Sigmoid colon (tissue), 7 donors: ENCODE measurements around the gene SCAANT1. TPM values are rescaled to one million over a fixed set of nuclear protein-coding genes. Genes with fewer than 3 reads are reported as not detected.

Source experiments
- DNase-seq: peaks from one replicate; pipeline ENCODE4 v3.0.0-alpha.2; 2019
- H3K27ac ChIP-seq, 4 donors: fragments of 200-600 bp; sonication (generic); one replicate each; pipeline ENCODE4 v1.5.1; 2016 to 2019; ENCODE audit warnings: mild to moderate bottlenecking in 1 of 4
- H3K27me3 ChIP-seq, 3 donors: fragments of 200-600 bp; sonication (generic); one replicate each; pipeline ENCODE4 v1.5.1; 2019; ENCODE audit warnings: mild to moderate bottlenecking in 1 of 3
- H3K36me3 ChIP-seq, 4 donors: fragments of 200-600 bp; sonication (generic); one replicate each; pipeline ENCODE4 v1.5.1; 2016 to 2019
- H3K4me1 ChIP-seq, 4 donors: fragments of 200-600 bp; sonication (generic); one replicate each; pipeline ENCODE4 v1.5.1; 2017 to 2019
- H3K4me3 ChIP-seq, 4 donors: fragments of 200-600 bp; sonication (generic); one replicate each; pipeline ENCODE4 v1.5.1; 2017 to 2019; ENCODE audit warnings: mild to moderate bottlenecking in 2 of 4, moderate library complexity in 1 of 4
- H3K9me3 ChIP-seq, 4 donors: fragments of 200-600 bp in 3 of 4; sonication (generic) in 3 of 4; one replicate each; pipeline versions ENCODE4 v1.5.1 to v1.6.1; 2013 to 2019
- EP300 ChIP-seq, 4 donors: sonication (generic); formaldehyde crosslinking; IDR thresholded peaks; one replicate each; pipeline ENCODE4 v1.6.1; 2017; ENCODE audit warnings: antibody characterized with exemption in 4 of 4
- POLR2A ChIP-seq, 2 donors: fragments of 450-650 bp; IDR thresholded peaks; one replicate each; pipeline ENCODE4 v1.6.1; 2016; ENCODE audit warnings: antibody characterized with exemption in 2 of 2, mild to moderate bottlenecking in 2 of 2, moderate library complexity in 2 of 2
- POLR2AphosphoS5 ChIP-seq, 4 donors: sonication (generic); formaldehyde crosslinking; IDR thresholded peaks; one replicate each; pipeline ENCODE4 v1.6.1; 2017; ENCODE audit warnings: antibody characterized with exemption in 4 of 4
- WGBS, 2 donors: extraction: QIAGEN DNeasy Blood & Tissue Kit; methylation state at CpG; one replicate each; pipeline ENCODE4 v1.1.7; 2013; 5-methylcytosine and 5-hydroxymethylcytosine counted together
- intact Hi-C: fragments of 100-400 bp; cut with DNase I; formaldehyde crosslinking; loops from one replicate; pipeline ENCODE4 v1.15.1; 2023
- polyA plus RNA-seq, 3 donors: library from polyadenylated mRNA; stranded (reverse); fragments of 200-250 nt; gene quantifications; one replicate each; pipeline ENCODE4 v1.2.3, GENCODE V29; 2013
- total RNA-seq, 4 donors: library from RNA; depleted of rRNA; stranded (reverse); fragments of >200 nt; gene quantifications; one replicate each; pipeline ENCODE4 v1.1.0, GENCODE V29; 2016
- TF ChIP-seq, protein P1 (sequence below), 4 experiments: fragments of 450-650 bp in 3 of 4; fragments of 200-600 bp in 1 of 4; IDR thresholded peaks; one replicate each; pipeline ENCODE4 v1.5.1; 2016 to 2019; ENCODE audit warnings: antibody characterized with exemption in 4 of 4, mild to moderate bottlenecking in 3 of 4, moderate library complexity in 2 of 4
- donor health status: healthy with polysubstance abuse.
- donor health status: Bipolar disorder and iron deficiency.
- donor health status: healthy.

SCAANT1 gene
- total and polyA plus RNA-seq, 7 donors, result not detected

DNA sequence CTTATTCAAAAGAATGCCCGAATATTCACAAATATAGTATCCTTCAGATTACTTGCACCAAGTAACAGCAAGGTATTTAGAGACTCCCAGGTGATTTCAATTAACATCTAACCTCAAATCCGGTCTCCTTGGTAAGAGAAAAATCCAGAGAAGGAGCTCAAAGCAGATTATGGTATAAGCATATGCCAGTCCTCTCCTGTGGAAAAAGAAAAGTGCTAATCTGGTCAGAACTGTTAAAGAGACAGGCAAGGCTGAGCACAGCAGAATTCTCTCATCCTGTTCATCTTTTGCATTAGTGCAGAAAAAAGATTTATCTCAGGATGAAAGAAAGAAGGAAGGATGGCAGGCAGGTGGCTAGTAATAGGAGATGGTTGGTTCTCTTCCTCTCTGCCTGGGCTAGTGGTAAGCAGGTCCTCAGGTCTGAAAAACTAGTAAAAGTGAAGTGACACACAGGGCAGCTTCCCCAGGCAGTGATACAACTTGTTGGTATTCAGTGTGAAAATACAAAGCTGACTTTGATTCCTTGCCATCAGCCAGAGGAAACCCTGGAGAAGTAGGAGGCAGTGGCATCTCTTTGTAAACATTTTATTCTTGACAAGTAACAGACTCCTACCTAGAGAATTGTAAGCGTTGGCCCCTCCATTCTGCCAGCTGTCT is 34.3 kb downstream of the SCAANT1 start:
- no peaks in the 10 kb centered on the region for H3K27me3 ChIP-seq
- no peak for DNase-seq
- no peaks in the 10 kb centered on the region for H3K36me3 ChIP-seq
- TF ChIP-seq POLR2AphosphoS5 (IDR thresholded peaks at IDR 0.05), result peak in 2 of 4 donors; percentile 46 to 50
- no peak for TF ChIP-seq POLR2A (IDR thresholded peaks at IDR 0.05)
- H3K4me3 ChIP-seq, result no peak overlapping the region
- 91% methylated on average over 3 of the region's 3 CpGs for WGBS, 2 donors
- no peaks in the 10 kb centered on the region for H3K9me3 ChIP-seq
- peak overlapping the region in 2 of 4 donors; percentile 33 to 44 for H3K27ac ChIP-seq
- H3K4me1 ChIP-seq, result peaks cover 0 to 52% (median 39%) of the 10 kb centered on the region in 4 donors
- intact Hi-C loops, result no loop called here

DNA sequence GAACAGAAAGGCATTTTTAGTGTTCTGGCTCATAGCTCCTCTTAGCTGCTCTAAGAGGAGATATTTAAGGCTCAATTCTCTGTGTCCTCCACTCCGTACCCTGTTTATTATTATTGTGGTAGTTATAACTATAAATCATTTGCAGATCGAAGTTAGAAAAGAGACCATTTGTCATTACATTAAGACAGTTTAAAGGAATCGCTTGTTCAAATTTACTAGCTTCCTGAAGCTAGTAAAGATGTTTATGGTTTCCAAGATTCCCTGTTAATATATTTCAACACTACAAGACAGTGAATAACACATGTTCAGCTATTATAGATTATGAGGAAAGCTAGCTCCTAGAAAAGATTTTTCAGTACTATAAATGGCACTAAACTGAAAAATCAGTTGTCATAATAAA is 35.9 kb downstream of the SCAANT1 start:
- intact Hi-C loops, result no loop called here
- 8 to 46% methylated on average over 3 of the region's 3 CpGs for WGBS, 2 donors
- DNase-seq, result no peak
- Histone ChIP-seq H3K27ac (no peak overlapping the region), H3K9me3 (no peaks in the 10 kb centered on the region), H3K36me3 (no peaks in the 10 kb centered on the region), H3K4me3 (no peak overlapping the region), H3K4me1 (peaks cover 0 to 52% (median 42%) of the 10 kb centered on the region in 4 donors), H3K27me3 (no peaks in the 10 kb centered on the region)
- TF ChIP-seq POLR2A (IDR thresholded peaks at IDR 0.05), result no peak
- TF ChIP-seq, protein P1, sequence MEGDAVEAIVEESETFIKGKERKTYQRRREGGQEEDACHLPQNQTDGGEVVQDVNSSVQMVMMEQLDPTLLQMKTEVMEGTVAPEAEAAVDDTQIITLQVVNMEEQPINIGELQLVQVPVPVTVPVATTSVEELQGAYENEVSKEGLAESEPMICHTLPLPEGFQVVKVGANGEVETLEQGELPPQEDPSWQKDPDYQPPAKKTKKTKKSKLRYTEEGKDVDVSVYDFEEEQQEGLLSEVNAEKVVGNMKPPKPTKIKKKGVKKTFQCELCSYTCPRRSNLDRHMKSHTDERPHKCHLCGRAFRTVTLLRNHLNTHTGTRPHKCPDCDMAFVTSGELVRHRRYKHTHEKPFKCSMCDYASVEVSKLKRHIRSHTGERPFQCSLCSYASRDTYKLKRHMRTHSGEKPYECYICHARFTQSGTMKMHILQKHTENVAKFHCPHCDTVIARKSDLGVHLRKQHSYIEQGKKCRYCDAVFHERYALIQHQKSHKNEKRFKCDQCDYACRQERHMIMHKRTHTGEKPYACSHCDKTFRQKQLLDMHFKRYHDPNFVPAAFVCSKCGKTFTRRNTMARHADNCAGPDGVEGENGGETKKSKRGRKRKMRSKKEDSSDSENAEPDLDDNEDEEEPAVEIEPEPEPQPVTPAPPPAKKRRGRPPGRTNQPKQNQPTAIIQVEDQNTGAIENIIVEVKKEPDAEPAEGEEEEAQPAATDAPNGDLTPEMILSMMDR (IDR thresholded peaks at IDR 0.05), result no peak
- TF ChIP-seq POLR2AphosphoS5 (IDR thresholded peaks at IDR 0.05), result no peak
- no peak for TF ChIP-seq EP300 (IDR thresholded peaks at IDR 0.05)

GRCh38 chr3:63875510-63875909 is 36.7 kb downstream of the SCAANT1 start:
- H3K9me3 ChIP-seq, result no peaks in the 10 kb centered on the region
- no peak for DNase-seq
- no peaks in the 10 kb centered on the region for H3K36me3 ChIP-seq
- H3K4me1 ChIP-seq, result peaks cover 0 to 48% (median 42%) of the 10 kb centered on the region in 4 donors
- H3K27me3 ChIP-seq, result no peaks in the 10 kb centered on the region
- no peak overlapping the region for H3K27ac ChIP-seq
- TF ChIP-seq POLR2A (IDR thresholded peaks at IDR 0.05) (no peak), POLR2AphosphoS5 (IDR thresholded peaks at IDR 0.05) (no peak), EP300 (IDR thresholded peaks at IDR 0.05) (no peak)
- TF ChIP-seq, protein P1 (IDR thresholded peaks at IDR 0.05), result no peak
- intact Hi-C loops, result no loop called here
- no peak overlapping the region for H3K4me3 ChIP-seq
- WGBS, 2 donors, result 77 to 83% methylated on average over 2 of the region's 2 CpGs

- Histone ChIP-seq H3K27me3 (no peaks in the 10 kb centered on the region), H3K27ac (no peak overlapping the region), H3K9me3 (no peaks in the 10 kb centered on the region), H3K4me3 (no peak overlapping the region), H3K36me3 (no peaks in the 10 kb centered on the region), H3K4me1 (peaks cover 0 to 44% (median 42%) of the 10 kb centered on the region in 4 donors)
- intact Hi-C loops, result no loop called here
- TF ChIP-seq POLR2A (IDR thresholded peaks at IDR 0.05), result no peak
- TF ChIP-seq POLR2AphosphoS5 (IDR thresholded peaks at IDR 0.05), result no peak
- TF ChIP-seq, protein P1 (IDR thresholded peaks at IDR 0.05), result no peak
- no peak for TF ChIP-seq EP300 (IDR thresholded peaks at IDR 0.05)
- no peak for DNase-seq
- 69 to 83% methylated on average over 3 of the region's 3 CpGs for WGBS, 2 donors
Measured at GRCh38 chr3:63874769-63875168, 37.4 kb downstream of the SCAANT1 start.

GRCh38 chr3:63872135-63872924 is 39.9 kb downstream of the SCAANT1 start:
- intact Hi-C loops, result no loop called here
- Histone ChIP-seq H3K4me1 (peaks cover 0 to 29% (median 23%) of the 10 kb centered on the region in 4 donors), H3K36me3 (no peaks in the 10 kb centered on the region), H3K4me3 (no peak overlapping the region), H3K27me3 (no peaks in the 10 kb centered on the region), H3K27ac (no peak overlapping the region), H3K9me3 (no peaks in the 10 kb centered on the region)
- TF ChIP-seq POLR2AphosphoS5 (IDR thresholded peaks at IDR 0.05) (no peak), POLR2A (IDR thresholded peaks at IDR 0.05) (no peak), EP300 (IDR thresholded peaks at IDR 0.05) (no peak)
- TF ChIP-seq, protein P1 (IDR thresholded peaks at IDR 0.05), result no peak
- no peak for DNase-seq
- 77 to 87% methylated on average over 2 of the region's 2 CpGs for WGBS, 2 donors
